Testis (tissue), 3 donors: ENCODE measurements around the gene METTL26. TPM values are rescaled to one million over a fixed set of nuclear protein-coding genes. Genes with fewer than 3 reads are reported as not detected.

Experiments used
- DNase-seq: peaks from one replicate; pipeline ENCODE4 v3.0.0-alpha.2; 2019
- H3K27ac ChIP-seq, 2 donors: fragments of 200-600 bp; sonication (generic); one replicate each; pipeline ENCODE4 v1.5.1; 2019
- H3K27me3 ChIP-seq: fragments of 200-600 bp; sonication (generic); one replicate; pipeline ENCODE4 v1.5.1; 2019
- H3K36me3 ChIP-seq: fragments of 200-600 bp; sonication (generic); one replicate; pipeline ENCODE4 v1.5.1; 2017; ENCODE audit warnings: low read depth; ENCODE audit errors: missing control alignments
- H3K4me1 ChIP-seq: fragments of 200-600 bp; sonication (generic); one replicate; pipeline ENCODE4 v1.5.1; 2019
- H3K4me3 ChIP-seq, 2 donors: fragments of 200-600 bp; sonication (generic); one replicate each; pipeline ENCODE4 v1.5.1; 2017 to 2019
- H3K9me3 ChIP-seq: fragments of 200-600 bp; sonication (generic); one replicate; pipeline ENCODE4 v1.5.1; 2017
- POLR2A ChIP-seq: fragments of 450-650 bp; IDR thresholded peaks from one replicate; pipeline ENCODE4 v1.6.1; 2017; ENCODE audit warnings: antibody characterized with exemption, mild to moderate bottlenecking, moderate library complexity
- WGBS, 2 donors: methylation state at CpG; one replicate each; pipeline ENCODE4 v1.1.5; 2018; 5-methylcytosine and 5-hydroxymethylcytosine counted together
- intact Hi-C: fragments of 100-400 bp; cut with DNase I; formaldehyde crosslinking; loops from one replicate; pipeline ENCODE4 v1.15.1; 2023; ENCODE audit warnings: low total_unique reads
- polyA plus RNA-seq: library from polyadenylated mRNA; stranded (reverse); fragments of 350-450 nt; fragmentation: Illumina TruSeq; extraction: RNeasy Lipid Tissue Mini Kit (QIAGEN cat#74804); gene quantifications from one replicate; pipeline ENCODE4 v1.2.3, GENCODE V29; 2014; ENCODE audit warnings: low read depth, low replicate concordance; ENCODE audit not compliant: insufficient read depth
- total RNA-seq, 2 donors: library from RNA; depleted of rRNA; stranded (reverse); fragments of >200 nt; gene quantifications; one replicate each; pipeline ENCODE4 v1.2.3, GENCODE V29; 2016
- TF ChIP-seq, protein P1 (sequence below), 3 experiments: fragments of 450-650 bp in 2 of 3; fragments of 200-600 bp in 1 of 3; sonication (generic) in 1 of 3; IDR thresholded peaks; one replicate each; pipeline ENCODE4 v1.5.1; 2016 to 2019; ENCODE audit warnings: antibody characterized with exemption in 3 of 3, mild to moderate bottlenecking in 2 of 3, moderate library complexity in 1 of 3

Gene METTL26
- total and polyA plus RNA-seq, 3 donors from 2014 or later = 72.1 to 185 (median 161) TPM

- no peak for TF ChIP-seq POLR2A
- TF ChIP-seq, protein P1, sequence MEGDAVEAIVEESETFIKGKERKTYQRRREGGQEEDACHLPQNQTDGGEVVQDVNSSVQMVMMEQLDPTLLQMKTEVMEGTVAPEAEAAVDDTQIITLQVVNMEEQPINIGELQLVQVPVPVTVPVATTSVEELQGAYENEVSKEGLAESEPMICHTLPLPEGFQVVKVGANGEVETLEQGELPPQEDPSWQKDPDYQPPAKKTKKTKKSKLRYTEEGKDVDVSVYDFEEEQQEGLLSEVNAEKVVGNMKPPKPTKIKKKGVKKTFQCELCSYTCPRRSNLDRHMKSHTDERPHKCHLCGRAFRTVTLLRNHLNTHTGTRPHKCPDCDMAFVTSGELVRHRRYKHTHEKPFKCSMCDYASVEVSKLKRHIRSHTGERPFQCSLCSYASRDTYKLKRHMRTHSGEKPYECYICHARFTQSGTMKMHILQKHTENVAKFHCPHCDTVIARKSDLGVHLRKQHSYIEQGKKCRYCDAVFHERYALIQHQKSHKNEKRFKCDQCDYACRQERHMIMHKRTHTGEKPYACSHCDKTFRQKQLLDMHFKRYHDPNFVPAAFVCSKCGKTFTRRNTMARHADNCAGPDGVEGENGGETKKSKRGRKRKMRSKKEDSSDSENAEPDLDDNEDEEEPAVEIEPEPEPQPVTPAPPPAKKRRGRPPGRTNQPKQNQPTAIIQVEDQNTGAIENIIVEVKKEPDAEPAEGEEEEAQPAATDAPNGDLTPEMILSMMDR (IDR thresholded peaks at IDR 0.05) = no peak
- intact Hi-C loops = loop anchor here (10.0 kb wide), 1 partner anchor 49 kb away; no protein-coding TSS in a partner anchor
- Histone ChIP-seq H3K4me3 (no peak overlapping the region), H3K27ac (no peak overlapping the region), H3K27me3 (no peaks in the 10 kb centered on the region), H3K9me3 (no peaks in the 10 kb centered on the region), H3K36me3 (no peaks in the 10 kb centered on the region), H3K4me1 (peaks cover 40% of the 10 kb centered on the region)
- DNase-seq = no peak
- 85 to 96% methylated on average over 23 to 65 of the region's 74 CpGs for WGBS, 2 donors
These were observed 2.6 kb downstream of the METTL26 start for GRCh38 chr16:633336-634050.

DNA sequence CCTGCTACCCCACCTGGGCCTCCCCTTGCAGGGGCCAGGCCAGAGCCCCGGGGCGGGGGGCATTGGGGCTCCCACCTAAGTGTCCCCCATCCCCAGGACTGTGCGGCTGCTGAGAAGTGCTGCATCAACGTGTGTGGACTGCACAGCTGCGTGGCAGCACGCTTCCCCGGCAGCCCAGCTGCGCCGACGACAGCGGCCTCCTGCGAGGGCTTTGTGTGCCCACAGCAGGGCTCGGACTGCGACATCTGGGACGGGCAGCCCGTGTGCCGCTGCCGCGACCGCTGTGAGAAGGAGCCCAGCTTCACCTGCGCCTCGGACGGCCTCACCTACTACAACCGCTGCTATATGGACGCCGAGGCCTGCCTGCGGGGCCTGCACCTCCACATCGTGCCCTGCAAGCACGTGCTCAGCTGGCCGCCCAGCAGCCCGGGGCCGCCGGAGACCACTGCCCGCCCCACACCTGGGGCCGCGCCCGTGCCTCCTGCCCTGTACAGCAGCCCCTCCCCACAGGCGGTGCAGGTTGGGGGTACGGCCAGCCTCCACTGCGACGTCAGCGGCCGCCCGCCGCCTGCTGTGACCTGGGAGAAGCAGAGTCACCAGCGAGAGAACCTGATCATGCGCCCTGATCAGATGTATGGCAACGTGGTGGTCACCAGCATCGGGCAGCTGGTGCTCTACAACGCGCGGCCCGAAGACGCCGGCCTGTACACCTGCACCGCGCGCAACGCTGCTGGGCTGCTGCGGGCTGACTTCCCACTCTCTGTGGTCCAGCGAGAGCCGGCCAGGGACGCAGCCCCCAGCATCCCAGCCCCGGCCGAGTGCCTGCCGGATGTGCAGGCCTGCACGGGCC is 3.4 kb downstream of the METTL26 start:
- Histone ChIP-seq H3K36me3 (no peaks in the 10 kb centered on the region), H3K9me3 (no peaks in the 10 kb centered on the region), H3K4me3 (no peak overlapping the region), H3K27me3 (no peaks in the 10 kb centered on the region), H3K4me1 (peaks cover 33% of the 10 kb centered on the region), H3K27ac (no peak overlapping the region)
- intact Hi-C loops = loop anchor here (10.0 kb wide), 1 partner anchor 48 kb away; no protein-coding TSS in a partner anchor
- no peak for DNase-seq
- WGBS, 2 donors = 89 to 94% methylated on average over 18 to 47 of the region's 67 CpGs
- TF ChIP-seq, protein P1 (IDR thresholded peaks at IDR 0.05) = no peak
- no peak for TF ChIP-seq POLR2A

DNA sequence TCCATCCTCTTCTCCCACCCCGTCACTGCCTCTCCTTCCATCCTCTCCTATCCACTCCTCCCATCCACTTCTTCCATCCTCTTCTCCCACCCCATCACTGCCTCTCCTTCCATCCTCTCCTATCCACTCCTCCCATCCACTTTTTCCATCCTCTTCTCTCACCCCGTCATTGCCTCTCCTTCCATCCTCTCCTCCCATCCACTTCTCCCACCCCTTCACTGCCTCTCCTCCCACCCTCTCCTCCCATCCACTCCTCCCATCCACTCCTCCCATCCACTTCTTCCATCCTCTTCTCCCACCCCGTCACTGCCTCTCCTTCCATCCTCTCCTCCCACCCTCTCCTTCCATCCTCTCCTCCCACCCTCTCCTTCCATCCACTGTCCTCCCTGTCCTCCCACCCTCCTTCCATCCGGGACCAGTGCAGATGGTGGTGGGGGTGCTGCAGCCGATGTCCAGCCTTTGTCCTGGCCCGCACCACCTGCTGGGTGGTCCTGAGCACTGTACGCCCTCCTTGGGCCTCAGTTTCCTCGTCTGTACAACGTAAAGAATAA is 4.2 kb downstream of the METTL26 start:
- Histone ChIP-seq H3K4me3 (no peak overlapping the region), H3K27me3 (no peaks in the 10 kb centered on the region), H3K27ac (no peak overlapping the region), H3K36me3 (no peaks in the 10 kb centered on the region), H3K9me3 (no peaks in the 10 kb centered on the region), H3K4me1 (peaks cover 27% of the 10 kb centered on the region)
- intact Hi-C loops = loop anchor here (10.0 kb wide), 1 partner anchor 47 kb away; no protein-coding TSS in a partner anchor
- WGBS, 2 donors = 63 to 67% methylated on average over 9 of the region's 9 CpGs
- TF ChIP-seq, protein P1 (IDR thresholded peaks at IDR 0.05) = no peak
- no peak for TF ChIP-seq POLR2A
- DNase-seq = no peak

DNA sequence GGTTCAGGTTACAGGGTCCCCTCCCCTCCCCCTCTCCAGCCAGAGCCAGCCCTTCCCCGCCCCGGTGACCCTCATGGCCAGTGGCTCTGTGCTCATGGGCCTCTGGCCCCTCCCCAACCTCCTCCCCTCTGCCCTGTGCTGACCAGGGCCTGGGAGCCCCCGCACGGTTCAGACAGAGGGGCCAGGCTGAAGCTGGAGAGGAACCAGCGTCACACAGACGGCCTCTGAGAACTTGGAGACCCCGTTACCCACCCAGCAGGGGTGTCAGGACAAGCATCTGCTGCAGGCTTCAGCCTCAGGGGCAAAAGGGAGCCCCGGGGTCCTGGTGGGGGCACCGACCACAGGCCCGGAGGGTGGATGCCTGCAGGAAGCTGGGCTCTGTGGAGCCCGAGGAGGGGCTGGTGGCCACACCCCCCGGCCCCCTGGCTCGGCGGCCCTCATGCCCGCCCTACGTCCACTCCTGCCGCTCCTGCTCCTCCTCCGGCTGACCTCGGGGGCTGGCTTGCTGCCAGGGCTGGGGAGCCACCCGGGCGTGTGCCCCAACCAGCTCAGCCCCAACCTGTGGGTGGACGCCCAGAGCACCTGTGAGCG is 5.2 kb downstream of the METTL26 start, which contains the start of gene WFIKKN1:
Gene WFIKKN1 (plus strand): TSS at position 171 of the 591 bp plus-strand sequence. CDS start 269 bp downstream, at position 440.
- DNase-seq = peak; percentile 38
- H3K36me3 ChIP-seq = no peaks in the 10 kb centered on the region
- no peaks in the 10 kb centered on the region for H3K27me3 ChIP-seq
- 27 to 37% methylated on average over 6 to 23 of the region's 23 CpGs for WGBS, 2 donors
- H3K27ac ChIP-seq = no peak within 1 kb of the TSS
- peaks cover 27% of the 10 kb centered on the region for H3K4me1 ChIP-seq
- H3K4me3 ChIP-seq = no peak within 1 kb of the TSS
- TF ChIP-seq, protein P1 (IDR thresholded peaks at IDR 0.05) = no peak
- no peak for TF ChIP-seq POLR2A
- intact Hi-C loops = loop anchor here (10.0 kb wide), 1 partner anchor 46 kb away; no protein-coding TSS in a partner anchor
- H3K9me3 ChIP-seq = no peaks in the 10 kb centered on the region
